SK-N-SH (cell line): Measurements from ENCODE around the gene MYEOV. TPM values are rescaled to one million over a fixed set of nuclear protein-coding genes. Genes with fewer than 3 reads are reported as not detected.

Experiments used
- CTCF ChIA-PET: fragments of 300-600, 350-600 bp; formaldehyde crosslinking; extraction: SDS; loops from one replicate; lab custom pipeline; 2021; lab: Yijun Ruan, JAX
- POLR2A ChIA-PET: fragments of 350-600 bp; sonication (Branson Sonifier 250); formaldehyde crosslinking; extraction: SDS; loops from one replicate; lab custom pipeline; 2020; ENCODE audit warnings: antibody characterized with exemption, inconsistent platforms; lab: Yijun Ruan, JAX
- DNase-seq: peaks from one replicate; pipeline ENCODE4 v3.0.0; 2012
- H2AFZ ChIP-seq: fragments of 200-600 bp; sonication (generic); 2 replicates; pipeline ENCODE4 v1.8.1; 2016; ENCODE audit warnings: antibody characterized with exemption, mild to moderate bottlenecking, low read depth
- H3F3A ChIP-seq: fragments of 200-600 bp; sonication (generic); replicated peaks from 2 replicates; pipeline ENCODE3; 2016; ENCODE audit warnings: antibody characterized with exemption, mild to moderate bottlenecking; ENCODE audit not compliant: insufficient read depth
- H3K27ac ChIP-seq, 2 experiments: fragments of 200-500 bp in 1 of 2; fragments of 200-600 bp in 1 of 2; sonication (Bioruptor generic) in 1 of 2; sonication (generic), shearing (Covaris generic) in 1 of 2; 2 replicates each; pipeline versions ENCODE4 v1.5.1 to v1.6.1; 2014 to 2016; ENCODE audit warnings: low read depth in 2 of 2, inconsistent platforms in 1 of 2, low read length in 1 of 2, mild to moderate bottlenecking in 1 of 2, mixed read lengths in 1 of 2
- H3K27me3 ChIP-seq: fragments of 200-600 bp; sonication (generic), shearing (Covaris generic); 2 replicates; pipeline ENCODE4 v1.6.1; 2016; ENCODE audit warnings: mixed run types; ENCODE audit not compliant: insufficient read depth
- H3K36me3 ChIP-seq, 2 experiments: fragments of 200-500 bp in 1 of 2; fragments of 200-600 bp in 1 of 2; sonication (Bioruptor generic) in 1 of 2; sonication (generic) in 1 of 2; replicated peaks in 1 of 2; 2 replicates each; pipeline versions ENCODE3 to v1.5.1; 2014 to 2016; ENCODE audit warnings: low read length in 1 of 2, mild to moderate bottlenecking in 1 of 2; ENCODE audit not compliant: insufficient read depth in 2 of 2, control insufficient read depth in 1 of 2
- H3K4me1 ChIP-seq, 2 experiments: fragments of 200-500 bp in 1 of 2; fragments of 200-600 bp in 1 of 2; sonication (Bioruptor generic) in 1 of 2; sonication (generic), shearing (Covaris generic) in 1 of 2; 2 replicates each; pipeline versions ENCODE4 v1.5.1 to v1.6.1; 2014 to 2016; ENCODE audit warnings: low read depth in 1 of 2, low read length in 1 of 2, mixed run types in 1 of 2; ENCODE audit not compliant: insufficient read depth in 2 of 2, control insufficient read depth in 1 of 2
- H3K4me2 ChIP-seq: fragments of 200-600 bp; sonication (generic), shearing (Covaris generic); 2 replicates; pipeline ENCODE4 v1.6.1; 2017; ENCODE audit warnings: mixed run types
- H3K4me3 ChIP-seq, 2 experiments: fragments of 200-500 bp in 1 of 2; fragments of 200-600 bp in 1 of 2; sonication (Bioruptor generic) in 1 of 2; sonication (generic), shearing (Covaris generic) in 1 of 2; 2 replicates each; pipeline versions ENCODE4 v1.5.1 to v1.8.1; 2014 to 2016; ENCODE audit warnings: low read depth in 2 of 2, inconsistent platforms in 1 of 2, low read length in 1 of 2, mild to moderate bottlenecking in 1 of 2, mixed read lengths in 1 of 2, moderate library complexity in 1 of 2
- H3K79me2 ChIP-seq: fragments of 200-600 bp; sonication (generic); 2 replicates; pipeline ENCODE4 v1.8.1; 2017; ENCODE audit warnings: mild to moderate bottlenecking; ENCODE audit not compliant: insufficient read depth
- H3K9ac ChIP-seq: fragments of 200-600 bp; sonication (generic); 2 replicates; pipeline ENCODE4 v1.6.1; 2017; ENCODE audit warnings: mixed run types
- H3K9me2 ChIP-seq: fragments of 200-600 bp; sonication (generic); 2 replicates; pipeline ENCODE4 v1.6.1; 2017; ENCODE audit warnings: mixed run types
- H3K9me3 ChIP-seq: fragments of 200-600 bp; sonication (generic); 2 replicates; pipeline ENCODE4 v1.6.1; 2017; ENCODE audit warnings: mixed run types, mild to moderate bottlenecking, moderate library complexity
- H4K20me1 ChIP-seq: fragments of 200-600 bp; sonication (generic); 2 replicates; pipeline ENCODE4 v1.6.1; 2017; ENCODE audit warnings: mild to moderate bottlenecking, mixed run types; ENCODE audit not compliant: insufficient read depth
- EP300 ChIP-seq, 2 experiments: IDR thresholded peaks; 2 replicates each; pipeline versions ENCODE4 v1.4.0 to v1.6.1; 2012; ENCODE audit warnings: borderline replicate concordance in 1 of 2, low read depth in 1 of 2, low read length in 1 of 2
- FOXJ3 ChIP-seq: sonication (generic); formaldehyde crosslinking; IDR thresholded peaks from 2 replicates; pipeline ENCODE4 v1.5.1; 2020; ENCODE audit warnings: mild to moderate bottlenecking, missing genetic modification reagents
- NRF1 ChIP-seq: IDR thresholded peaks from 2 replicates; pipeline ENCODE4 v1.6.1; 2012; ENCODE audit warnings: low read depth, mild to moderate bottlenecking, low read length
- TAF1 ChIP-seq: IDR thresholded peaks from 2 replicates; pipeline ENCODE4 v1.6.1; 2012; ENCODE audit warnings: low read depth, mild to moderate bottlenecking, low read length, moderate library complexity, borderline replicate concordance
- TCF12 ChIP-seq: IDR thresholded peaks from 2 replicates; pipeline ENCODE4 v1.4.0; 2012
- WGBS: methylation state at CpG from one replicate; pipeline ENCODE4 v1.1.6; 2017; ENCODE audit warnings: low lambda C conversion rate; 5-methylcytosine and 5-hydroxymethylcytosine counted together
- polyA plus RNA-seq, 3 experiments: library from polyadenylated mRNA; depleted of rRNA; stranded (reverse); fragments of >200 nt; gene quantifications; 2 replicates each; pipeline ENCODE4 v1.2.3, GENCODE V29; 2012
- TF ChIP-seq, protein P1 (sequence below): fragments of 150-350 bp; IDR thresholded peaks from 2 replicates; pipeline ENCODE4 v1.6.1; 2017; ENCODE audit warnings: antibody characterized with exemption, low read length, low read depth, borderline replicate concordance
- TF ChIP-seq, protein P2 (sequence below): IDR thresholded peaks from 2 replicates; pipeline ENCODE4 v1.6.1; 2012; ENCODE audit warnings: mild to moderate bottlenecking, low read depth, low read length, moderate library complexity

MYEOV gene
- polyA plus RNA-seq, 1 of the 3 experiments (the other 2 are of a cell fraction) = 3.0 TPM

DNA sequence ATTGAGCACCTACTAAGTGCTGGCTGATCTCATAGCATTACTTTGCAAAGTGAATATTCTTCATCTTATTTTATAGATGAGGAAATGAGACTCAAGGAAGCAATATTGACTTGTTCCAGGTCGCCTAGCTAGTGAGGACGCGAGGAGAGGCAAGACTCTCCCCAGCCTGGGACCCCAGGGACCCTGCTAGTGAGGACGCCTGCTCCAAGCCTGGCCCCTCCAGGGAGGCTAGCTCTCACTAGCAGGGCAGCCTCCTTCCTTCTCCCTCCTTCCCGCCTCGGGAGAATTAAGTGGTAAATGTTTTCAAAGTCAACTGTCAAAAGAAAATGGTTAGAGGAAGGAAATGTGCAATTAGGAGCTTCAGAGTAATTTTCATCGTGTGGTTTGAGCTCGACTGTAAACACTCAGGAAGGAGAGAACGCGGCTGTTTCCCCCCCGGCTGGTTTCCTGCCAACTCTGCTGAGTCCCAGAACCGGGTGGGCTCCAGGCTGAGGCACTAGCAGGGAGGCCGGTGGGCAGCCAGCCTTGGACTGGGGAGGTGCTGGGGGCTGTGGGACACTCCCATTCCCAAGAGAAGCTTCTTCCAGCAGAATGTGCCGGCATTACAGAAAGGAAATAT, 17.9 kb downstream of the MYEOV start:
- Histone ChIP-seq H3K36me3 (no peaks in the 10 kb centered on the region), H3K79me2 (no peaks in the 10 kb centered on the region), H3F3A (peaks cover 2% of the 10 kb centered on the region), H3K4me3 (no peak overlapping the region), H3K27ac (no peak overlapping the region), H2AFZ (no peak overlapping the region), H3K27me3 (no peaks in the 10 kb centered on the region), H3K4me2 (no peak overlapping the region), H3K4me1 (peaks cover 0 to 32% of the 10 kb centered on the region in 2 experiments; a peak in 2 of 4 replicates), H3K9me2 (no peaks in the 10 kb centered on the region), H3K9me3 (no peaks in the 10 kb centered on the region), H4K20me1 (no peaks in the 10 kb centered on the region), H3K9ac (no peak overlapping the region; the same call in 1 of the 2 replicates)
- CTCF ChIA-PET = no interaction called here
- no peak for DNase-seq
- TF ChIP-seq, protein P1, sequence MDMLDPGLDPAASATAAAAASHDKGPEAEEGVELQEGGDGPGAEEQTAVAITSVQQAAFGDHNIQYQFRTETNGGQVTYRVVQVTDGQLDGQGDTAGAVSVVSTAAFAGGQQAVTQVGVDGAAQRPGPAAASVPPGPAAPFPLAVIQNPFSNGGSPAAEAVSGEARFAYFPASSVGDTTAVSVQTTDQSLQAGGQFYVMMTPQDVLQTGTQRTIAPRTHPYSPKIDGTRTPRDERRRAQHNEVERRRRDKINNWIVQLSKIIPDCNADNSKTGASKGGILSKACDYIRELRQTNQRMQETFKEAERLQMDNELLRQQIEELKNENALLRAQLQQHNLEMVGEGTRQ = no peak
- no peak for TF ChIP-seq FOXJ3 (CRISPR knock-in tag)
- POLR2A ChIA-PET = interaction anchor here (0.7 kb wide), 1 partner anchor 199 kb away, joined by 3 read pairs; no protein-coding TSS in a partner anchor
- 64% methylated on average over 11 of the region's 14 CpGs for WGBS

DNA sequence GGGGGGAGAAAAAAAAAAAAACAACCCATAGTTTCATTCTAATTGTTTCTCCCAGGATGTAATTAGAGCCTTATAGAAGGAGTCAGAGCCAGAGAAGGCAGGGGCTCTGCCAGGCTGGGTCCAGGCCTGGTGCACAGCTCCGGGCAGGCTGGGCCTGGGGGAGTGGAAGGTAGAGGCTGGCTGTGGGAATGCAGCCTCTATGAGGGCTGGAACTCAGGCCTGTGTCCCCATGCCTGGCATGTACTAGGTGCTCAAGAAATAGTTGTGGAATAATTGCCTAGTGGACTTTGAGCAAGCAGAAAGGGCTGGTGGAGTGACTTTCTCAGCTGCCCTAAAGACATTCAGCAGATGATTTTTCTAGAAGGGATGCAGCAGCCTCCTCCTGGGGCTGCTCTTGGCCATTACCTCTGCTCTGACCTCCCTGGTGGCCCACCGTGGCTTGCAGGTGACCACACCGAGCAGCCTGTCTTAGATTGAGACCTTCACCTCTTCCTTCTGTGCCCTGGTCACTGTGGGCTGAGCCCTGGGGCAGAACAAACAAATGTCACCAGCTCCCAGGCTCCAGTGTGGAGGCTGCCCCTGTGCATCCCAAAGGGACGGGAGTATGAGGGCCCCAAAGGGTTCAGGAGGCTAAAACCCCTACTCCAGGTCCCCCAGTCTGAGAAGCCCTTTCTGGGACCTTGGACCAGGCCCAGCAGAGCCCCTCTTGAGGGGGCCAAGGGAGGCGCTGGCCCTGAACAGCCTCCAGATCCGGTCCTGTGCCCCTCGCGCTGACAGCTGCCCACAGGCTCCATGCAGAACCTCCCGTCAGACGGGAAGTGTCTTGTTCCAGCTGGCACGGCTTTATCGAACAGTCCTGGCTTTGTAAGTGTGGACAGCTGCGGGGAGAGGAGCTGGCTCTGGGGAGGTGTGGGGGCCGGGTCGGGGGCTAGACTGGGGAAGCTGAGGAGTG, 18.8 kb downstream of the MYEOV start:
- TF ChIP-seq TCF12 (no peak), NRF1 (no peak), EP300 (IDR thresholded peaks at IDR 0.05; ENCODE audit: borderline replicate concordance in 1 of 2, low read depth in 1 of 2, low read length in 1 of 2) (no peak), TAF1 (no peak)
- TF ChIP-seq, protein P2, sequence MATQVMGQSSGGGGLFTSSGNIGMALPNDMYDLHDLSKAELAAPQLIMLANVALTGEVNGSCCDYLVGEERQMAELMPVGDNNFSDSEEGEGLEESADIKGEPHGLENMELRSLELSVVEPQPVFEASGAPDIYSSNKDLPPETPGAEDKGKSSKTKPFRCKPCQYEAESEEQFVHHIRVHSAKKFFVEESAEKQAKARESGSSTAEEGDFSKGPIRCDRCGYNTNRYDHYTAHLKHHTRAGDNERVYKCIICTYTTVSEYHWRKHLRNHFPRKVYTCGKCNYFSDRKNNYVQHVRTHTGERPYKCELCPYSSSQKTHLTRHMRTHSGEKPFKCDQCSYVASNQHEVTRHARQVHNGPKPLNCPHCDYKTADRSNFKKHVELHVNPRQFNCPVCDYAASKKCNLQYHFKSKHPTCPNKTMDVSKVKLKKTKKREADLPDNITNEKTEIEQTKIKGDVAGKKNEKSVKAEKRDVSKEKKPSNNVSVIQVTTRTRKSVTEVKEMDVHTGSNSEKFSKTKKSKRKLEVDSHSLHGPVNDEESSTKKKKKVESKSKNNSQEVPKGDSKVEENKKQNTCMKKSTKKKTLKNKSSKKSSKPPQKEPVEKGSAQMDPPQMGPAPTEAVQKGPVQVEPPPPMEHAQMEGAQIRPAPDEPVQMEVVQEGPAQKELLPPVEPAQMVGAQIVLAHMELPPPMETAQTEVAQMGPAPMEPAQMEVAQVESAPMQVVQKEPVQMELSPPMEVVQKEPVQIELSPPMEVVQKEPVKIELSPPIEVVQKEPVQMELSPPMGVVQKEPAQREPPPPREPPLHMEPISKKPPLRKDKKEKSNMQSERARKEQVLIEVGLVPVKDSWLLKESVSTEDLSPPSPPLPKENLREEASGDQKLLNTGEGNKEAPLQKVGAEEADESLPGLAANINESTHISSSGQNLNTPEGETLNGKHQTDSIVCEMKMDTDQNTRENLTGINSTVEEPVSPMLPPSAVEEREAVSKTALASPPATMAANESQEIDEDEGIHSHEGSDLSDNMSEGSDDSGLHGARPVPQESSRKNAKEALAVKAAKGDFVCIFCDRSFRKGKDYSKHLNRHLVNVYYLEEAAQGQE = no peak
- Histone ChIP-seq H3K9ac (no peak overlapping the region), H2AFZ (no peak overlapping the region), H3F3A (peaks cover 11% of the 10 kb centered on the region), H3K4me3 (no peak overlapping the region), H3K4me1 (peaks cover 0 to 39% of the 10 kb centered on the region in 2 experiments; a peak in 2 of 4 replicates), H3K9me3 (no peaks in the 10 kb centered on the region), H3K36me3 (no peaks in the 10 kb centered on the region), H3K27ac (no peak overlapping the region), H3K9me2 (no peaks in the 10 kb centered on the region), H3K4me2 (no peak overlapping the region), H3K27me3 (no peaks in the 10 kb centered on the region), H3K79me2 (no peaks in the 10 kb centered on the region), H4K20me1 (no peaks in the 10 kb centered on the region)
- DNase-seq = no peak
- ChIA-PET POLR2A (no interaction called here), CTCF (no interaction called here)
- 89% methylated on average over 6 of the region's 15 CpGs for WGBS
